Testis (tissue), 2 donors: ENCODE results near the gene GMDS.

Experiments
- CTCF ChIP-seq, 3 experiments: fragments of 450-650 bp in 2 of 3; fragments of 200-600 bp in 1 of 3; sonication (generic) in 1 of 3; IDR thresholded peaks; one replicate each; pipeline ENCODE4 v1.5.1; 2016 to 2019; ENCODE audit warnings: antibody characterized with exemption in 3 of 3, mild to moderate bottlenecking in 2 of 3, moderate library complexity in 1 of 3
- POLR2A ChIP-seq: fragments of 450-650 bp; IDR thresholded peaks from one replicate; pipeline ENCODE4 v1.6.1; 2017; ENCODE audit warnings: antibody characterized with exemption, mild to moderate bottlenecking, moderate library complexity

DNA sequence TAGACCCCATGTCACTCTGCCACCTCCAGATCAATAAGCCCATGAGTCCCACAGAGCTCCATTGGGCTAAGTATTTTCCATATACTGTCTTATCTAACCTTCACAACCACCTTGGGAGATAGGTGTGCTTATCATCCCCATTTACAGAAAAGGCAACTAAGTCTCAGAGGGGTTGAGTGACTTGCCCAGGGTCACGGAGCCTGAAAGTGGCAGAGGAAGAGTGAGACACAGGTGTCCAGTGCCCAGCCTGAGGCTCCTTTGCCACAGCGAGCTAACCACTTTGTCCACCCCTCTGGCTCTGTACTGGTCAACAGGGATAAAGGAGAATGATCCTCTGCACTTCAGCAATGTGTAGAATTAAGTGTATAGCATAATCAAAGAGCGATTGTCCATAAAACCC is 124.5 kb downstream of the GMDS start:
- no peak for TF ChIP-seq POLR2A
- TF ChIP-seq CTCF (IDR thresholded peaks at IDR 0.05), result no peak
